CD4-positive, CD25-positive, alpha-beta regulatory T cell (primary cell): ENCODE measurements around the gene RNF130. TPM values are rescaled to one million over a fixed set of nuclear protein-coding genes. Genes with fewer than 3 reads are reported as not detected.

Experiments used
- ATAC-seq, 2 donors: fragments of 150-1000 bp; cut with Tn5 transposase; one replicate each; pipeline ENCODE4 v1.10.0; 2021; ENCODE audit warnings: low read depth in 2 of 2, moderate number of reproducible peaks in 2 of 2, moderate library complexity in 1 of 2
- DNase-seq, 3 donors: peaks; one replicate each; pipeline versions ENCODE4 v3.0.0 to v3.0.0-alpha.2; 2012 to 2022; ENCODE audit warnings: mixed read lengths in 1 of 3
- H3K27ac ChIP-seq: one replicate; pipeline ENCODE4 v1.7.0; 2013; ENCODE audit warnings: mild to moderate bottlenecking, low read length; ENCODE audit not compliant: insufficient read depth, poor library complexity, severe bottlenecking
- H3K27me3 ChIP-seq: one replicate; pipeline ENCODE4 v1.7.0; 2013; ENCODE audit warnings: low read length; ENCODE audit not compliant: control insufficient read depth, insufficient read depth
- H3K36me3 ChIP-seq: one replicate; pipeline ENCODE4 v1.7.0; 2013; ENCODE audit warnings: mild to moderate bottlenecking, low read length, moderate library complexity; ENCODE audit not compliant: control insufficient read depth, insufficient read depth
- H3K4me1 ChIP-seq: 2 replicates; pipeline ENCODE4 v1.7.0; 2013; ENCODE audit warnings: mild to moderate bottlenecking, low read length; ENCODE audit not compliant: insufficient read depth, control insufficient read depth, poor library complexity, severe bottlenecking
- H3K4me3 ChIP-seq: one replicate; pipeline ENCODE4 v1.7.0; 2013; ENCODE audit warnings: low read depth, mild to moderate bottlenecking, low read length, moderate library complexity
- H3K9me3 ChIP-seq, 2 experiments: 1 replicate in 1 of 2; 2 replicates in 1 of 2; pipeline ENCODE4 v1.7.0; 2013; ENCODE audit warnings: low read length in 2 of 2, mild to moderate bottlenecking in 1 of 2, moderate library complexity in 1 of 2; ENCODE audit not compliant: control insufficient read depth in 2 of 2
- H3K27ac Mint-ChIP-seq, 3 donors: one replicate each; pipeline ENCODE4 v1.8.0; 2020 to 2022; ENCODE audit warnings: mild to moderate bottlenecking in 3 of 3, mixed read lengths in 3 of 3, moderate library complexity in 2 of 3
- H3K27me3 Mint-ChIP-seq: one replicate; pipeline ENCODE4 v1.8.0; 2022; ENCODE audit warnings: mild to moderate bottlenecking, mixed read lengths
- H3K36me3 Mint-ChIP-seq: one replicate; pipeline ENCODE4 v1.8.0; 2020; ENCODE audit warnings: mixed read lengths
- H3K4me1 Mint-ChIP-seq, 4 donors: one replicate each; pipeline ENCODE4 v1.8.0; 2020 to 2022; ENCODE audit warnings: mixed read lengths in 4 of 4, mild to moderate bottlenecking in 1 of 4
- H3K4me3 Mint-ChIP-seq, 4 donors: one replicate each; pipeline ENCODE4 v1.8.0; 2020 to 2022; ENCODE audit warnings: mild to moderate bottlenecking in 4 of 4, mixed read lengths in 4 of 4, moderate library complexity in 3 of 4
- H3K9me3 Mint-ChIP-seq, 7 donors: one replicate each; pipeline ENCODE4 v1.8.0; 2020 to 2022; ENCODE audit warnings: mixed read lengths in 7 of 7, mild to moderate bottlenecking in 3 of 7, moderate library complexity in 2 of 7
- polyA plus RNA-seq, 4 donors: library from polyadenylated mRNA; unstranded; fragments of 300-500 nt; fragmentation: Illumina TruSeq; gene quantifications; one replicate each; pipeline ENCODE4 v1.2.3, GENCODE V29; 2021
- total RNA-seq: library from RNA; stranded (reverse); gene quantifications from one replicate; pipeline ENCODE4 v1.2.3, GENCODE V29; 2022

Gene RNF130
- total and polyA plus RNA-seq, 5 donors from 2014 or later: 3.5 to 10.9 (median 5.6) TPM

DNA sequence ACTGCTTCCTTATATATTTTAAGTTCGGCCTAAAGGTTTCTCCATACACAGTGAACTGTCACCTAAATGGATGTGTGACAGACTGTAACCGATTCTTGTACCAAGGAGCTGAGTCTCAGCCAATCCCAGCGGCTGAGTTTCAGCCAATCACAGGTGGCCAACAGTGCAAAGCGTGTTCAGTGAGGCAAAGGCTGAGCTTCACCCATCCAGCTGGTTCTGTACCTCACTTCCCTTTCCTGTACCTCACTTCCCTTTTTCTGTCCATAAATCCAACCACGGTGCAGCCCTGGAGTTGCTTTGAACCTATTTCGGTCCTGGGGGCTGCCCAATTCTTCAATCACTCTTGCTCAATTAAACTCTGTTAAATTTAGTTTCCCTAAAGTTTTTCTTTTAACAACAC lies 148.1 kb downstream of the RNF130 start:
- no peak overlapping the region for H3K27ac Mint-ChIP-seq
- Histone ChIP-seq H3K4me1 (no peaks in the 10 kb centered on the region), H3K36me3 (no peaks in the 10 kb centered on the region), H3K27ac (no peak overlapping the region), H3K4me3 (no peak overlapping the region), H3K9me3 (no peaks in the 10 kb centered on the region), H3K27me3 (no peaks in the 10 kb centered on the region)
- no peak overlapping the region for H3K4me3 Mint-ChIP-seq
- no peaks in the 10 kb centered on the region for H3K36me3 Mint-ChIP-seq
- no peak for ATAC-seq
- peaks cover 0 to 5% (median 0%) of the 10 kb centered on the region in 4 donors for H3K4me1 Mint-ChIP-seq
- peaks cover 0 to 1% (median 0%) of the 10 kb centered on the region in 7 donors for H3K9me3 Mint-ChIP-seq
- no peak for DNase-seq
- H3K27me3 Mint-ChIP-seq: no peaks in the 10 kb centered on the region

DNA sequence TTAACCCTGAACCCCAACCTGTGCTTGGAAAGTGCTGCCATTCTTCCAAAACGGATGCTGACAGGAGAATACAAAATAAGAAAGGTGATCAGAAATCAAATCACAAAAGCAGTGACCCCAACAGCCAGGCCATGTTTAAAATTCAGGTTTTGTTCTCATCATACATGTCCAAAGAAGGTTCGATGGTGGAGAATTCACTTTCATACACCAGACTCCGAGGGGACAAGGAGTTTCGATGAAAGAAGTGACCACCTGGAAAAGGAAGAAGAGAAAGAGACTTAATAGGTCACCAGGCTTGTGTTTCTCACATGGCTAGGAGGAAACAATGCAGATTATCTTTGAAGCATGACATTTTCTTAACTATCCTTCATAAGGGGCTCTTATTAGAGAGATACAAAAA lies 151.4 kb downstream of the RNF130 start:
- peaks cover 0 to 5% (median 0%) of the 10 kb centered on the region in 4 donors for H3K4me1 Mint-ChIP-seq
- Histone ChIP-seq H3K27me3 (no peaks in the 10 kb centered on the region), H3K4me3 (no peak overlapping the region)

DNA sequence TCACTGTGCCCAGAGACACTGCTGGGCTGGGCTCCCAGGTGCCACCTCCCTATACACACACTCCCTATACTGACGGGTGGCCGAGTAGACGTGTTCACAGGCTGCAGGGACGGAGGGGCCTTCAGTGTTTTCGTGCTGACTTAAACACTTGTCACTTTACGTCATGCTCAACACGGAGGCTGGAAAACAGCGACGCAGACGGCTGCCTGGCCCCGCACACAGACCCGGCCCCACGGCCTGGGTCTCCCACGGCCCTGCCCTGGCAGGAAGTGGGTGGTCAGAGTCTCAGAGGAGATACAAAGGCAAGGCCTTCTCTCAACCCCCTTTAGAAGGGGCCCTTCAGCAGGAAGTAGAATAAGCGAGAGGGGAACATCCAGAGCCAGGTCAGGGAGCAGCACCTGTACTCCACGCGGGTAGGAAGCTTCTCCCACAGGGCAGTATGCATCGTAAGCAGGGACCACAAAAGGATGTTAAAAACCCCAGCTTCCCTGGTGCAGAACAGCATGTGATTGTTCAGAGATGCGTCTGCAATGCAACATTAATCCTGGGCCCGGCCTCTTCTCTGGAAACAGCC lies 152.0 kb downstream of the RNF130 start:
- no peak overlapping the region for H3K4me3 ChIP-seq
- no peak overlapping the region for H3K4me3 Mint-ChIP-seq
- H3K27me3 Mint-ChIP-seq: peaks cover 4% of the 10 kb centered on the region
- H3K36me3 ChIP-seq: no peaks in the 10 kb centered on the region
- H3K4me1 ChIP-seq: no peaks in the 10 kb centered on the region
- no peak overlapping the region for H3K27ac ChIP-seq
- no peak for ATAC-seq
- H3K4me1 Mint-ChIP-seq: peaks cover 0 to 5% (median 0%) of the 10 kb centered on the region in 4 donors
- no peaks in the 10 kb centered on the region for H3K36me3 Mint-ChIP-seq
- H3K27me3 ChIP-seq: no peaks in the 10 kb centered on the region
- DNase-seq: no peak
- H3K9me3 ChIP-seq: no peaks in the 10 kb centered on the region
- H3K9me3 Mint-ChIP-seq: no peaks in the 10 kb centered on the region
- peak overlapping the region in 1 of 3 donors; percentile 80 for H3K27ac Mint-ChIP-seq

More for the DNA sequence above, 151.4 kb downstream of the RNF130 start:
- DNase-seq (no peak), ATAC-seq (no peak)
- Histone ChIP-seq H3K9me3 (no peaks in the 10 kb centered on the region), H3K36me3 (no peaks in the 10 kb centered on the region), H3K4me1 (no peaks in the 10 kb centered on the region), H3K27ac (no peak overlapping the region)
- Mint-ChIP-seq H3K36me3 (no peaks in the 10 kb centered on the region), H3K9me3 (peaks cover 0 to 1% (median 0%) of the 10 kb centered on the region in 7 donors), H3K4me3 (no peak overlapping the region), H3K27me3 (peaks cover 4% of the 10 kb centered on the region), H3K27ac (no peak overlapping the region)

DNA sequence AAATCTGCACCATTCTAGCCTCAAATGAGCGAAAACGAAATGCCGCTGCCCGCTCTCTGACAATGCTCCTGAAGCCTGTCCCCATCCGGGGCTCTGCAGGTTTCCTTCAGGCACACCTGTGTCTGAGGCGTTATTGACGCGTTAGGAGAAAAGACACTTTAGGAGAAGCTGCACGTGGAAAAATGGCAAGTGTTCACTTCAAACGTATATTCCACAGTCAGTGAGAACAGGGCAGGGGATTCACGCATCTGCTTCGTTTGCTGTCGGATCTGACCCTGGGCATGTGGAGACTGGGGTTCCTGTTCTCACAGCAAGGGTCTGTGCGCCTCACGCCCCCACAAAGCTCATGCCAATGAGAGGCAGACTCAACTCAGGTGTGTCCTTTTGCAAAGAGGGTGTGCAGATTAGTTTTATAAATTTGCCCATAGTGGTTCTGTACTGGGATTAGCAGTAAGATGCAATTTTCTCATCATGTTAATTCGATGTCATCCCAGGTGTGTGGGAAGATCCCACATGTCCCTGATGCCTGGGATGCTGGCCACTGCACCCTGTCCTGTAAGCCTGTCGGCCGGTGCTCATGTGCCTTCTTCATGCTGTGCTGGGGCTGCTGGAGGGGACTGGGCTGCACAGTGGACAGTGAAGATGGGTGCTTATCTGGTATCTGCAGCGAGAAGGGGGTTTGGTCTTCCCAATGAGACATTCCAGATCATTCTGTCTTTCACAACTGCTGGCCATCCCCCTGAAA lies 152.6 kb downstream of the RNF130 start:
- no peak overlapping the region for H3K4me3 Mint-ChIP-seq
- H3K27ac Mint-ChIP-seq: peak overlapping the region in 1 of 3 donors; percentile 80
- peaks cover 4% of the 10 kb centered on the region for H3K27me3 Mint-ChIP-seq

DNA sequence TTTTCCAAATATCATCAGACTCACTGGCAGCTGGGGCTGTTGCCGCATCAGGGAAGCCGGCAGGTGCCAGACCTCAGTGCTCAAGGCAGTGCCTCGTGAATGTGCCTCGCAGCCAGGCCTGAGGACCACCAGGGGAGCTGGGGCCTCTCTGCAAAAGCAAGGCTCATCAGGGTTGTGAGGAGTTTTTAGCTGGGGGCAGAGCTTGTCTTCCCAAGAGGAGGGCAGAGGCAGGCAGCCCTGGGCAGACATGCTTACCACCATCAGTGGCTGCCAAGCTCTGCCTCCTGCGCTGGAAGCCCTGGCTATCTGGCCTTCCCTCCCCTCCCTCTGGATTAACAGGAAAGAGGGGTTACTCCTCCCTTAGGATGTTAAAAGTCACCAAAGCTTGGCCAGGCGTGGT lies 155.0 kb downstream of the RNF130 start:
- peaks cover 0 to 5% (median 0%) of the 10 kb centered on the region in 4 donors for H3K4me1 Mint-ChIP-seq
- ATAC-seq: no peak

More for the DNA sequence above, 152.6 kb downstream of the RNF130 start:
- no peaks in the 10 kb centered on the region for H3K27me3 ChIP-seq
- no peak for ATAC-seq
- Mint-ChIP-seq H3K36me3 (no peaks in the 10 kb centered on the region), H3K4me1 (peaks cover 0 to 5% (median 0%) of the 10 kb centered on the region in 4 donors), H3K9me3 (no peaks in the 10 kb centered on the region)
- no peaks in the 10 kb centered on the region for H3K4me1 ChIP-seq
- no peaks in the 10 kb centered on the region for H3K9me3 ChIP-seq
- no peak for DNase-seq
- no peak overlapping the region for H3K4me3 ChIP-seq
- H3K27ac ChIP-seq: no peak overlapping the region
- H3K36me3 ChIP-seq: no peaks in the 10 kb centered on the region

DNA sequence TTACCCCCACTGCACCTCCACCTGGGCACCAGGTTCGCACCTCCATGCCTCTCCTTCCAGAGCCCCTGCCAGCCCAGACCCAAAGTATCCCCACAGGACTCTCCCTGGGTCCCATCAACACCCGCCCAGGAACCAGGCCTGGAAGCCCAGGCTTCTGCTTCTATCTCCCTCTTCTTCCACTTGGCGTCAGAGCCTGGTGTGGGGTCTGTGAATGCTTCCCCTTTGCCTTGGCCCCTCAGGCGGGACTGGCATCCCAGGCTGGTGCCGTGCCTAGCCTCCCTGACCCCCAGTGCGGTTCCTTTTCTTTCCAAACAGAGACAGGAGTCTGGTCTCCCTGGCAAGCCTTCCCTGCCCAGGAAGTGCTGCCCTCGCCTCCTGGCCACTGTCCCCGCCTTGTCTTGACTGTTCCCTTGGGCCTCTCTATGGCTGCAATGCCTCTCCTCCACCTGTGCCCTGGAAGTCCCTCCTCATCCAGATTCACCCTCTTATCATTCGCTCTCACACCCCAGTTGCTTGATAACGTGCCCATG lies 156.1 kb downstream of the RNF130 start:
- no peaks in the 10 kb centered on the region for H3K36me3 ChIP-seq
- no peaks in the 10 kb centered on the region for H3K27me3 ChIP-seq
- Mint-ChIP-seq H3K4me3 (no peak overlapping the region), H3K27ac (no peak overlapping the region), H3K27me3 (peaks cover 4% of the 10 kb centered on the region), H3K9me3 (no peaks in the 10 kb centered on the region), H3K36me3 (no peaks in the 10 kb centered on the region), H3K4me1 (peaks cover 0 to 5% (median 0%) of the 10 kb centered on the region in 4 donors)
- H3K4me1 ChIP-seq: no peaks in the 10 kb centered on the region
- H3K27ac ChIP-seq: no peak overlapping the region
- ATAC-seq (no peak), DNase-seq (no peak)
- H3K4me3 ChIP-seq: no peak overlapping the region
- no peaks in the 10 kb centered on the region for H3K9me3 ChIP-seq

More for the DNA sequence above, 155.0 kb downstream of the RNF130 start:
- Histone ChIP-seq H3K27ac (no peak overlapping the region), H3K27me3 (no peaks in the 10 kb centered on the region), H3K4me3 (no peak overlapping the region), H3K4me1 (no peaks in the 10 kb centered on the region), H3K9me3 (no peaks in the 10 kb centered on the region), H3K36me3 (no peaks in the 10 kb centered on the region)
- Mint-ChIP-seq H3K36me3 (no peaks in the 10 kb centered on the region), H3K27me3 (peaks cover 4% of the 10 kb centered on the region), H3K27ac (no peak overlapping the region), H3K4me3 (no peak overlapping the region), H3K9me3 (no peaks in the 10 kb centered on the region)
- no peak for DNase-seq

DNA sequence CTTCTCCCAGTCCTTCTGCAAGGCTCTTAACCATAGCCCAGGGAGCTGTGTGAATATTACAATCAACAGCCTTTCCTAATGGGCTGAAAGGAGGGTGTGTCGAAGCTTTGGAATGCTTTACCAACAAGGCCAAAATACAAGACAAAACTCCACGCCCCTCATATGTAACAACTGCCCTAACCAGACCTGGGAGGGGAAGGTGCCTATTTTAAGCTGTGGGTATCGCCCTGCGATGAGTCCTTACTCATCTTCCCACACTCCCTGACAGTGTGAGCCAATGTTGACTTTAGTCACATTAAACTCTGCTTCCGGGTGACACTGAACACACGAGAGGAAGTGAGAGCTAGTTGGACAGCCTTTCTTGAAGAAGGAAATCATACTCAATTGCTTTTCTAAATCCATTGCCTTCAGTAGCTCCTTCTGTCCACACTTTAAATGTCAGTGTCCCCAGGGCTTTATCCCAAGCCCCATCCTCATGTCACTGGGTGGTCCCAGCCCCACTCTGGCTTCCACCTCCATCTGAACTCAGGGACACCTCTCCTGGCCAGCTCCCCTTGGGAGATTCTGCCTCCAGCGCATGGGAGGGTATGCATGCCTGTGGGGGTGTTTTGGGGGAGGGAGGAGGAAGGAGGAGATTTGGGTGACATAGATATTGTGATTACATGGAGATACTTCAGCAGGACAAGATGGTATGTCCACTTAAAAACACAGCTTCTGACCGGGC lies 157.4 kb downstream of the RNF130 start:
- Mint-ChIP-seq H3K27me3 (peaks cover 4% of the 10 kb centered on the region), H3K36me3 (no peaks in the 10 kb centered on the region), H3K4me1 (peaks cover 0 to 8% (median 0%) of the 10 kb centered on the region in 4 donors), H3K9me3 (no peaks in the 10 kb centered on the region), H3K4me3 (no peak overlapping the region), H3K27ac (no peak overlapping the region)
- Histone ChIP-seq H3K27ac (no peak overlapping the region), H3K9me3 (no peaks in the 10 kb centered on the region), H3K4me1 (no peaks in the 10 kb centered on the region), H3K36me3 (no peaks in the 10 kb centered on the region), H3K27me3 (no peaks in the 10 kb centered on the region), H3K4me3 (no peak overlapping the region)
- DNase-seq (no peak), ATAC-seq (no peak)
